Prostate gland (tissue), 2 donors: ENCODE data around the gene COX19.

Experiments
- POLR2A ChIP-seq: fragments of 450-650 bp; IDR thresholded peaks from one replicate; pipeline ENCODE4 v1.6.1; 2016; ENCODE audit warnings: antibody characterized with exemption, mild to moderate bottlenecking
- POLR2AphosphoS5 ChIP-seq: sonication (generic); formaldehyde crosslinking; IDR thresholded peaks from one replicate; pipeline ENCODE4 v1.6.1; 2017; ENCODE audit warnings: antibody characterized with exemption
- TF ChIP-seq, protein P1 (sequence below), 4 experiments: fragments of 200-600 bp in 2 of 4; fragments of 450-650 bp in 2 of 4; sonication (generic) in 2 of 4; IDR thresholded peaks; 1 replicate in 3 of 4; 2 replicates in 1 of 4; pipeline ENCODE4 v1.5.1; 2016 to 2019; ENCODE audit warnings: antibody characterized with exemption in 4 of 4, mild to moderate bottlenecking in 2 of 4, moderate library complexity in 2 of 4

GRCh38 chr7:919924-920341 lies 55.4 kb downstream of the COX19 start:
- TF ChIP-seq, protein P1, sequence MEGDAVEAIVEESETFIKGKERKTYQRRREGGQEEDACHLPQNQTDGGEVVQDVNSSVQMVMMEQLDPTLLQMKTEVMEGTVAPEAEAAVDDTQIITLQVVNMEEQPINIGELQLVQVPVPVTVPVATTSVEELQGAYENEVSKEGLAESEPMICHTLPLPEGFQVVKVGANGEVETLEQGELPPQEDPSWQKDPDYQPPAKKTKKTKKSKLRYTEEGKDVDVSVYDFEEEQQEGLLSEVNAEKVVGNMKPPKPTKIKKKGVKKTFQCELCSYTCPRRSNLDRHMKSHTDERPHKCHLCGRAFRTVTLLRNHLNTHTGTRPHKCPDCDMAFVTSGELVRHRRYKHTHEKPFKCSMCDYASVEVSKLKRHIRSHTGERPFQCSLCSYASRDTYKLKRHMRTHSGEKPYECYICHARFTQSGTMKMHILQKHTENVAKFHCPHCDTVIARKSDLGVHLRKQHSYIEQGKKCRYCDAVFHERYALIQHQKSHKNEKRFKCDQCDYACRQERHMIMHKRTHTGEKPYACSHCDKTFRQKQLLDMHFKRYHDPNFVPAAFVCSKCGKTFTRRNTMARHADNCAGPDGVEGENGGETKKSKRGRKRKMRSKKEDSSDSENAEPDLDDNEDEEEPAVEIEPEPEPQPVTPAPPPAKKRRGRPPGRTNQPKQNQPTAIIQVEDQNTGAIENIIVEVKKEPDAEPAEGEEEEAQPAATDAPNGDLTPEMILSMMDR (IDR thresholded peaks at IDR 0.05) = no peak
- TF ChIP-seq POLR2AphosphoS5 = no peak
- no peak for TF ChIP-seq POLR2A
